Non-pigmented ciliary epithelial cell (primary cell): ENCODE measurements around the gene TRAPPC13.

Experiments used
- DNase-seq: peaks from one replicate; pipeline ENCODE4 v3.0.0-alpha.2; 2010; ENCODE audit warnings: low read depth

TRAPPC13 gene

GRCh38 chr5:65682148-65682547 is 57.3 kb downstream of the TRAPPC13 start:
- DNase-seq, result no peak

GRCh38 chr5:65693121-65693520 is 68.3 kb downstream of the TRAPPC13 start:
- no peak for DNase-seq

- no peak for DNase-seq
Observed at GRCh38 chr5:65695162-65695755, 70.4 kb downstream of the TRAPPC13 start.

GRCh38 chr5:65695896-65696295 is 71.1 kb downstream of the TRAPPC13 start:
- no peak for DNase-seq

GRCh38 chr5:65696892-65697291 is 72.1 kb downstream of the TRAPPC13 start:
- no peak for DNase-seq

GRCh38 chr5:65699338-65699737 is 74.5 kb downstream of the TRAPPC13 start:
- DNase-seq, result no peak

- DNase-seq, result no peak
Observed at GRCh38 chr5:65702036-65702435, 77.2 kb downstream of the TRAPPC13 start.

GRCh38 chr5:65704621-65705239 is 79.9 kb downstream of the TRAPPC13 start:
- DNase-seq, result no peak

- DNase-seq, result no peak
Observed at GRCh38 chr5:65707663-65708062, 82.8 kb downstream of the TRAPPC13 start.

GRCh38 chr5:65708145-65708544 is 83.3 kb downstream of the TRAPPC13 start:
- no peak for DNase-seq
